A673 (cell line): ENCODE data around the gene XYLT2.

Experiments
- EZH2 ChIP-seq: fragments of 200-600 bp; sonication (generic); IDR thresholded peaks from 2 replicates; pipeline ENCODE4 v1.6.1; 2017; ENCODE audit warnings: borderline replicate concordance, low read depth, mild to moderate bottlenecking, mixed read lengths, antibody characterized with exemption, low read length; ENCODE audit not compliant: poor library complexity, severe bottlenecking
- TF ChIP-seq, protein P1 (sequence below): fragments of 300-800, 200-600 bp; sonication (generic); conservative IDR thresholded peaks from 2 replicates; pipeline ENCODE4 v1.5.1; 2017; ENCODE audit warnings: low read depth, mild to moderate bottlenecking, antibody characterized with exemption, low read length, moderate library complexity, mixed read lengths

DNA sequence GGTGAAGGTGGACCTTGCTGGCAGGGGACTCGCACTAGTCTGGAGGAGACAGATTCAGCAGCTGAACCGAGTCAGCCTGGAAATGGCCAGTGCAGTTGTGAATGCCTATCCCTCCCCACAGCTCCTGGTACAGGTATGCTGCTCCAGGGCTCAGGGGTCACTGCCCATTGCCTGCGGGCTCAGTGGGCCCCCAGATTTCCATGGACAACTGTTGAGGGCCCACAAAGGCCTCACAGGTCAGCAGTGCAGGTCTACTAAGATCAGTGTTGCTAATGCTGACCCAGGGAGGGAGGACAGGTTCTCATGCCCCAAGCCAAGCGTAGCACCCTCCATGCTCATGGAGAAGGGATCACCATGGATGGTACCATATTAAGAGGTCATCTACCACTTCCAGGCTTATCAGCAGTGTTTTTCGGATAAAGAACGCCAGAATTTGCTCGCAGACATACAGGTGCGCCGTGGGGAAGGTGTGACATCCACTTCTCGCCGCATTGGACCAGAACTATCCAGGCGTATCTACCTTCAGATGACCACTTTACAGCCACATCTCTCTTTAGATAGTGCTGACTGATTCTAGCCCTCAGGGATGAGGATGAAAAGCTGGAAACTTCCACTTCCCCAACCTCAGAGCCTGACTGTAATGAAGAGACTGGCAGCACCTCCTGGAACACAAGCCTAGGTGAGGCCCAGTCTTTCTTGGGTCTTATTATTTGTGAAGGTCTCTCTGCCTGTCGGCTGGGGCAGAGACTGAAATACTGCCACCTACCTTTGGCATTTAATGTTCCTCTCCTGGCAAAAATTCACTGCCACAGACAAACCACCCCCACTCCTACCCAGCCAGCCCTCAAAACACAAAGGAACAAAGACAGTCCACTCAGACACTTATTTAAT is 34.7 kb downstream of the XYLT2 start:
- no peak for TF ChIP-seq EZH2
- TF ChIP-seq, protein P1, sequence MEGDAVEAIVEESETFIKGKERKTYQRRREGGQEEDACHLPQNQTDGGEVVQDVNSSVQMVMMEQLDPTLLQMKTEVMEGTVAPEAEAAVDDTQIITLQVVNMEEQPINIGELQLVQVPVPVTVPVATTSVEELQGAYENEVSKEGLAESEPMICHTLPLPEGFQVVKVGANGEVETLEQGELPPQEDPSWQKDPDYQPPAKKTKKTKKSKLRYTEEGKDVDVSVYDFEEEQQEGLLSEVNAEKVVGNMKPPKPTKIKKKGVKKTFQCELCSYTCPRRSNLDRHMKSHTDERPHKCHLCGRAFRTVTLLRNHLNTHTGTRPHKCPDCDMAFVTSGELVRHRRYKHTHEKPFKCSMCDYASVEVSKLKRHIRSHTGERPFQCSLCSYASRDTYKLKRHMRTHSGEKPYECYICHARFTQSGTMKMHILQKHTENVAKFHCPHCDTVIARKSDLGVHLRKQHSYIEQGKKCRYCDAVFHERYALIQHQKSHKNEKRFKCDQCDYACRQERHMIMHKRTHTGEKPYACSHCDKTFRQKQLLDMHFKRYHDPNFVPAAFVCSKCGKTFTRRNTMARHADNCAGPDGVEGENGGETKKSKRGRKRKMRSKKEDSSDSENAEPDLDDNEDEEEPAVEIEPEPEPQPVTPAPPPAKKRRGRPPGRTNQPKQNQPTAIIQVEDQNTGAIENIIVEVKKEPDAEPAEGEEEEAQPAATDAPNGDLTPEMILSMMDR = 0 out of 2 replicates have a peak, but pooled peaks have one; percentile 21
